Measurements from ENCODE around the gene CCDC183. TPM values are rescaled to one million over a fixed set of nuclear protein-coding genes. Genes with fewer than 3 reads are reported as not detected.
"Not testable (repeated sequence)": the region's sequence is repeated elsewhere in the genome, so short reads cannot be mapped to it uniquely, and the experiment has no call there.

Gene CCDC183
- total and polyA plus RNA-seq, 2 of the 4 experiments (the other 2 are of a cell fraction), result under 0.01 to 0.29 TPM

DNA sequence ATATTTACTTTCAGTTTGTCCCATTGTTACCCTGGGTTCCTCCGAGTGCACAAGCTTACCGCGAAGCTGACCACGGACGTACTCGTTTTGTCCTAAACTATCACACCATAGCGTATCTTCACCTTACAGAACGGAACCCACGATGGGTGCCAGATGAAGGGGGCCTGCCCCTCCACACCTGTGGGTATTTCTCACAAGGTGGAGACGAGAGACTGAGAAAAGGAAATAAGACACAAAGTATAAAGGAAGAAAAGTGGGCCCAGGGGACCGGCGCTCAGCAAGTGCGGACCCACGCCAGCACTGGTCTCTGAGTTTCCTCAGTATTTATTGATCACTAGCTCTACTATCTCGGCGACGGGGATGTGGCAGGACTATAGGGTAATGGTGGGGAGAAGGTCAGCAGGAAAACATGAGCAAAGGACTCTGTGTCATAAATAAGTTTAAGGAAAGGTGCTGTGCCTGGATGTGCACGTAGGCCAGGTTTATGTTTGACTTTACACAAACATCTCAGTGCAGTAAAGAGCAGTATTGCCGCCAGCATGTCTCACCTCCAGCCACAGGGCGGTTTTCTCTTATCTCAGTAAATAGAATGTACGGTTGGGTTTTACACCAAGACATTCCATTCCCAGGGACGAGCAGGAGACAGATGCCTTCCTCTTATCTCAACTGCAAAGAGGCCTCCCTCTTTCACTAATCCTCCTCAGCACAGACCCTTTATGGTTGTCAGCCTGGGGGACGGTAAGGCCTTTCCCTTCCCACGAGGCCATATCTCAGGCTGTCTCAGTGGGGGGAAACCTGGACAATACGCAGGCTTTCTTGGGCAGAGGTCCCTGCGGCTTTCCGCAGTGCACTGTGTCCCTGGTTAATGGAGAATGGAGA lies 7.3 kb upstream of the CCDC183 start:
- H3K9me1 ChIP-seq (ENCODE audit: insufficient read depth, low read length); H3K9ac ChIP-seq (ENCODE audit: low read depth, low read length); H3K56ac ChIP-seq (ENCODE audit: extremely low read depth, insufficient read depth, low read length); H3K23ac ChIP-seq (ENCODE audit: low read depth, low read length); H4K5ac ChIP-seq (ENCODE audit: low read depth, low read length); H3K27me3 ChIP-seq (ENCODE audit: control insufficient read depth, insufficient read depth, low read length); H4K91ac ChIP-seq (ENCODE audit: insufficient read depth, low read depth, low read length); H2BK15ac ChIP-seq (ENCODE audit: low read depth, low read length); H3K14ac ChIP-seq (replicated peaks; ENCODE audit: low read depth, low read length); H3K36me3 ChIP-seq (ENCODE audit: control insufficient read depth, insufficient read depth, low read length); H3K4me1 ChIP-seq (ENCODE audit: control insufficient read depth, insufficient read depth, low read length); H3K18ac ChIP-seq (ENCODE audit: low read depth, low read length); ATAC-seq (ENCODE audit: low read depth); H2AK9ac ChIP-seq (replicated peaks; ENCODE audit: low read depth, low read length, poor library complexity); H2BK5ac ChIP-seq (ENCODE audit: low read depth, low read length, poor library complexity, severe bottlenecking); DNase-seq; H2BK20ac ChIP-seq (ENCODE audit: low read depth, low read length); BruUV-seq (replicated peaks); H2AFZ ChIP-seq (replicated peaks; ENCODE audit: low read length, poor library complexity); H2AK5ac ChIP-seq (ENCODE audit: low read depth, low read length); H3K4me3 ChIP-seq (ENCODE audit: insufficient read depth, low read depth, low read length); H3K4me2 ChIP-seq (ENCODE audit: low read depth, low read length); H4K8ac ChIP-seq (ENCODE audit: low read depth in 2 of 2, low read length in 2 of 2); H3K4ac ChIP-seq (ENCODE audit: low read depth, low read length); H3K9me3 ChIP-seq (ENCODE audit: control insufficient read depth, insufficient read depth, low read length); H2BK120ac ChIP-seq (ENCODE audit: low read depth, low read length); H4K20me1 ChIP-seq (ENCODE audit: insufficient read depth, low read length); intact Hi-C loops (cut with micrococcal nuclease); H3K27ac ChIP-seq (ENCODE audit: insufficient read depth, low read length); POLR2A ChIA-PET (ENCODE audit: unreplicated experiment); dilution Hi-C loops (cut with HindIII; ENCODE audit: low sequenced_read_pairs, unreplicated experiment): not testable (repeated sequence)
- H3K79me1 ChIP-seq (ENCODE audit: low read depth in 1 of 2, low read length in 2 of 2), result peaks cover 3 to 24% of the 10 kb centered on the region in 2 experiments; a peak in 3 of 4 replicates
- CTCF ChIA-PET, result interaction anchor here (0.6 kb wide), 1 partner anchor 240 kb away, joined by 3 read pairs; no protein-coding TSS in a partner anchor
- in situ Hi-C loops (cut with MboI; ENCODE audit: low sequenced_read_pairs), result loop anchor here (10.0 kb wide), 1 partner anchor 246 kb away; the partner anchor contains the start of gene FUT7
- WGBS, 2 experiments (ENCODE audit: extremely low coverage in 2 of 2, insufficient read length in 1 of 2), result 79% methylated on average over 6 of the region's 27 CpGs; no CpG with 5 or more reads in 1 of the 2 experiments
